Measurements from ENCODE around the gene PIK3IP1. TPM values are rescaled to one million over a fixed set of nuclear protein-coding genes. Genes with fewer than 3 reads are reported as not detected.
A peak's percentile ranks its signal among the peaks of the same experiment; 100 is the strongest.

PIK3IP1 gene
- total RNA-seq, 1 donor from 2014 or later = 13.4 TPM

DNA sequence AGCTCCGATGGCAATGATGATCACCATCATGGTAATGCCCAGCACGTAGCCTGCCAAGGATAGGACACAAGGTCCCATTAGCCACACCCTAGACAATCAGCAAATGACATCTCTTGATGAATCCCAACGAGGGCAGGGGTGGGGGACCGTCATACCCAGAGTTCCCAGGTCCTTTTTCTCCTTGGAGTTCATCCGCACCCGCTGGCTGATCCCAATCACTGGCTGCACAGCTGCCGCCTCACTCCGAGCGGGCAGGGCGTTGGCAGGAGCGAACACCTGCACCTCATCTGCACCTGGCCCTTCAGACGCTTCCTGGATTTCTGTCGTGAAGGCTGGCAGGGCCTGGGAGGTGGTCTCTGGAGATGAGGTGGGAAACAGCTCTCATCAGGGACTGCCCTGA lies 2.9 kb downstream of the PIK3IP1 start:
- Mint-ChIP-seq H3K27ac (ENCODE audit: unreplicated experiment) (no peak overlapping the region), H3K27me3 (ENCODE audit: unreplicated experiment) (peaks cover 12% of the 10 kb centered on the region), H3K4me3 (ENCODE audit: unreplicated experiment) (peak overlapping the region; percentile 65), H3K4me1 (ENCODE audit: unreplicated experiment) (peaks cover 59% of the 10 kb centered on the region), H3K9me3 (ENCODE audit: unreplicated experiment) (no peaks in the 10 kb centered on the region), H3K36me3 (ENCODE audit: low read depth, unreplicated experiment) (peaks cover 8% of the 10 kb centered on the region)
- TF ChIP-seq, protein P1, sequence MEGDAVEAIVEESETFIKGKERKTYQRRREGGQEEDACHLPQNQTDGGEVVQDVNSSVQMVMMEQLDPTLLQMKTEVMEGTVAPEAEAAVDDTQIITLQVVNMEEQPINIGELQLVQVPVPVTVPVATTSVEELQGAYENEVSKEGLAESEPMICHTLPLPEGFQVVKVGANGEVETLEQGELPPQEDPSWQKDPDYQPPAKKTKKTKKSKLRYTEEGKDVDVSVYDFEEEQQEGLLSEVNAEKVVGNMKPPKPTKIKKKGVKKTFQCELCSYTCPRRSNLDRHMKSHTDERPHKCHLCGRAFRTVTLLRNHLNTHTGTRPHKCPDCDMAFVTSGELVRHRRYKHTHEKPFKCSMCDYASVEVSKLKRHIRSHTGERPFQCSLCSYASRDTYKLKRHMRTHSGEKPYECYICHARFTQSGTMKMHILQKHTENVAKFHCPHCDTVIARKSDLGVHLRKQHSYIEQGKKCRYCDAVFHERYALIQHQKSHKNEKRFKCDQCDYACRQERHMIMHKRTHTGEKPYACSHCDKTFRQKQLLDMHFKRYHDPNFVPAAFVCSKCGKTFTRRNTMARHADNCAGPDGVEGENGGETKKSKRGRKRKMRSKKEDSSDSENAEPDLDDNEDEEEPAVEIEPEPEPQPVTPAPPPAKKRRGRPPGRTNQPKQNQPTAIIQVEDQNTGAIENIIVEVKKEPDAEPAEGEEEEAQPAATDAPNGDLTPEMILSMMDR (IDR thresholded peaks at IDR 0.05; ENCODE audit: unreplicated experiment) = no peak
- no peak for DNase-seq (ENCODE audit: low spot score)

DNA sequence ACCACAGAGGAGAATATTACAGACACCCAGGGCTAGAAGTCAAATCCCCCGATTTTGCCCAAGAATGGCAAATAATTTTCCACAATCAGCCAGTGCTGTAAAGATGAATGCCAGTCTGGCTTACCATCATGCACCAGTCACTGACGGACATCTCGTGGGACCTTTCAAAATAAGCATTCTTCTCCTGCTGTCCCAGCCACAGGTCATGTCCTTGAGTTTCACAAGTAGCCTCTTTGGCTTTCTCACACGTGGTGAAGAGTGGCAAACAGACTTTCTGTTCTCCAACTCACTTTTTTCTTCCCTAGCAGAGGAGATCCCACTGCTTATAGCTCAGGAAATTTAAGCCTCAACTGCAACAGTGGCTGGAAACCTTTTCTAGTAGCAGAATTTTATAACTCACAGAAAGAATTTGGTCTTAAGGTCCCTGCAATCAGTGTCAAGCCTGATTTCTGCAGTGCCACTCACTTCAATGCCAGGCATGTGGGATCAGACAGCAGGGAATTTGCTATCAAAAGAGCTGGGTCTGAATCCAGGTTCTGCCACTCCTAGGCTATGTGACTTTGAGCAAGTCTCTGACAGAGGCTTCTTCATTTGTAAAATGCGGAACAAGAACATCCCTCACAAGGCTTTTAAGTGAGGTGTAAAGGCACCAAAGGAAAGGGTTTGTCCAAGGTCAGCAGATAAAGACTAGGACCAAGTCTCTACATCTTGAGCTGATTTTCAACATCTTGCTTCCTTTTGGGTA lies 3.6 kb downstream of the PIK3IP1 start:
- peaks cover 8% of the 10 kb centered on the region for H3K36me3 Mint-ChIP-seq (ENCODE audit: low read depth, unreplicated experiment)
- TF ChIP-seq, protein P1 (IDR thresholded peaks at IDR 0.05; ENCODE audit: unreplicated experiment) = no peak
- H3K27ac Mint-ChIP-seq (ENCODE audit: unreplicated experiment) = no peak overlapping the region
- peaks cover 64% of the 10 kb centered on the region for H3K4me1 Mint-ChIP-seq (ENCODE audit: unreplicated experiment)
- H3K9me3 Mint-ChIP-seq (ENCODE audit: unreplicated experiment) = no peaks in the 10 kb centered on the region
- DNase-seq (ENCODE audit: low spot score) = no peak
- H3K4me3 Mint-ChIP-seq (ENCODE audit: unreplicated experiment) = no peak overlapping the region
- H3K27me3 Mint-ChIP-seq (ENCODE audit: unreplicated experiment) = peaks cover 12% of the 10 kb centered on the region

DNA sequence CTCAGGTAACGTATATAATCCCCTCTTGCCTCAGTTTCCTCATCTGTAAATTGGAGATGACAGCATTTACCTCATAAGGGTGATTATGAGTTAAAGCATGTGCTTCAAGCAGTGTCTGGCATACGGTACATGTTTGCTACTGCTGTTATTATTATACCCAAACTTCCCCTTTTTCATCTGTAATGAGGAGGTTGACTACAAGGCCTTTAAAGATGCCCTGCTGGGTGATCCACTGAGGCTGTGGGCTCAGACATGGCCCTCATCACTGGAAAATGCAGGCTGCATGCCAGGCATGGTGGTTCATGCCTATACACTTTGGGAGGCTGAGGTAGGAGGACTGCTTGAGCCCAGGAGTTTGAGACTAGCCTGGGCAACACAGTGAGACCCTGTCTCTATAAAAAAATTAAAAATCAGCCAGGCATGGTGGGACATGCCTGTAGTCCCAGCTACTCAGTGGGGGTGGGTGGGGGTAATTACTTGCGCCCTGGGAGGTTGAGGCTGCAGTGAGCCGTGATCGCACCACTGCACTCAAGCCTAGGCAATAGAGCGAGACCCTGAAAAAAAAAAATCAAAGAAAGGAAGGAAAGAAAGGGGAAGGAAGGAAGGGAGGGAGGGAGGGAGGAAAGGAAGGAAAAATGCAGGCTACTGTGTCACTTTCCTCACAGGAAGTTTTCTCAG lies 4.3 kb downstream of the PIK3IP1 start:
- peaks cover 13% of the 10 kb centered on the region for H3K36me3 Mint-ChIP-seq (ENCODE audit: low read depth, unreplicated experiment)
- TF ChIP-seq, protein P1 (IDR thresholded peaks at IDR 0.05; ENCODE audit: unreplicated experiment) = no peak
- no peak overlapping the region for H3K4me3 Mint-ChIP-seq (ENCODE audit: unreplicated experiment)
- H3K4me1 Mint-ChIP-seq (ENCODE audit: unreplicated experiment) = peaks cover 67% of the 10 kb centered on the region
- no peak overlapping the region for H3K27ac Mint-ChIP-seq (ENCODE audit: unreplicated experiment)
- no peaks in the 10 kb centered on the region for H3K9me3 Mint-ChIP-seq (ENCODE audit: unreplicated experiment)
- no peak for DNase-seq (ENCODE audit: low spot score)
- peaks cover 12% of the 10 kb centered on the region for H3K27me3 Mint-ChIP-seq (ENCODE audit: unreplicated experiment)

- H3K36me3 Mint-ChIP-seq (ENCODE audit: low read depth, unreplicated experiment) = peaks cover 17% of the 10 kb centered on the region
- peaks cover 55% of the 10 kb centered on the region for H3K4me1 Mint-ChIP-seq (ENCODE audit: unreplicated experiment)
- TF ChIP-seq, protein P1 (IDR thresholded peaks at IDR 0.05; ENCODE audit: unreplicated experiment) = no peak
- DNase-seq (ENCODE audit: low spot score) = no peak
- H3K4me3 Mint-ChIP-seq (ENCODE audit: unreplicated experiment) = no peak overlapping the region
- H3K9me3 Mint-ChIP-seq (ENCODE audit: unreplicated experiment) = no peaks in the 10 kb centered on the region
- H3K27ac Mint-ChIP-seq (ENCODE audit: unreplicated experiment) = no peak overlapping the region
- H3K27me3 Mint-ChIP-seq (ENCODE audit: unreplicated experiment) = peaks cover 13% of the 10 kb centered on the region
Measured at GRCh38 chr22:31286360-31287255, 5.7 kb downstream of the PIK3IP1 start.

Measured in endothelial cell (in vitro differentiated cells).